Dedifferentiated amniotic fluid mesenchymal stem cell (primary cell): Measurements from ENCODE around the gene HDAC3.
A peak's percentile ranks its signal among the peaks of the same experiment; 100 is the strongest.

Source experiments
- DNase-seq: peaks from one replicate; pipeline ENCODE4 v3.0.0-alpha.2; 2016; ENCODE audit errors: extremely low spot score

Gene HDAC3

GRCh38 chr5:141636413-141637122, at the start of gene HDAC3, which contains the start of gene RELL2:
HDAC3 (minus strand) TSS chr5:141636849; CDS start chr5:141636790, 59 bp downstream.
RELL2 (plus strand) TSS chr5:141636997; CDS start chr5:141638226, 1,229 bp downstream.
- DNase-seq = peak; percentile 81

GRCh38 chr5:141685591-141685990, 48.9 kb upstream of the HDAC3 start:
- no peak for DNase-seq

- no peak for DNase-seq
Measured at GRCh38 chr5:141683596-141684141, 47.0 kb upstream of the HDAC3 start.

- DNase-seq = peak; percentile 57
Measured at GRCh38 chr5:141681695-141682641, 45.3 kb upstream of the HDAC3 start, which contains the start of gene ARAP3. ARAP3 (minus strand) TSS chr5:141682230; CDS start chr5:141680486, 1,744 bp downstream.

GRCh38 chr5:141681295-141681694, 44.6 kb upstream of the HDAC3 start:
- DNase-seq = no peak

- DNase-seq = no peak
Measured at GRCh38 chr5:141680751-141681201, 44.1 kb upstream of the HDAC3 start.

GRCh38 chr5:141680178-141680577, 43.5 kb upstream of the HDAC3 start:
- no peak for DNase-seq

- DNase-seq = no peak
Measured at GRCh38 chr5:141677415-141677814, 40.8 kb upstream of the HDAC3 start.

- DNase-seq = no peak
Measured at GRCh38 chr5:141675672-141676071, 39.0 kb upstream of the HDAC3 start.

- DNase-seq = no peak
Measured at GRCh38 chr5:141674747-141675146, 38.1 kb upstream of the HDAC3 start.

GRCh38 chr5:141672841-141673813, 36.5 kb upstream of the HDAC3 start:
- DNase-seq = no peak

GRCh38 chr5:141672071-141672840, 35.6 kb upstream of the HDAC3 start:
- no peak for DNase-seq

GRCh38 chr5:141669520-141669919, 32.9 kb upstream of the HDAC3 start:
- no peak for DNase-seq

GRCh38 chr5:141668601-141669265, 32.1 kb upstream of the HDAC3 start:
- DNase-seq = no peak

GRCh38 chr5:141665995-141666940, 29.6 kb upstream of the HDAC3 start:
- no peak for DNase-seq

GRCh38 chr5:141664733-141665461, 28.2 kb upstream of the HDAC3 start:
- peak; percentile 61 for DNase-seq

GRCh38 chr5:141663506-141663905, 26.9 kb upstream of the HDAC3 start:
- no peak for DNase-seq

- DNase-seq = no peak
Measured at GRCh38 chr5:141662028-141662427, 25.4 kb upstream of the HDAC3 start.
